ENCODE measurements around the gene ITGB5. TPM values are rescaled to one million over a fixed set of nuclear protein-coding genes. Genes with fewer than 3 reads are reported as not detected.

ITGB5 gene
- total RNA-seq, 2 donors from 2014 or later, result 0.61 to 1.1 TPM

- no peak overlapping the region for H3K4me3 Mint-ChIP-seq
- H3K36me3 Mint-ChIP-seq (ENCODE audit: low read depth), result no peaks in the 10 kb centered on the region
- H3K9me3 Mint-ChIP-seq, result no peaks in the 10 kb centered on the region
- no peaks in the 10 kb centered on the region for H3K4me1 Mint-ChIP-seq
- H3K27ac Mint-ChIP-seq, result no peak overlapping the region
- peaks cover 15% of the 10 kb centered on the region for H3K27me3 Mint-ChIP-seq
- ATAC-seq (replicated peaks), result no peak
These were observed 29.8 kb upstream of the ITGB5 start for GRCh38 chr3:124916837-124917409.

GRCh38 chr3:124915254-124915653 lies 28.1 kb upstream of the ITGB5 start:
- no peaks in the 10 kb centered on the region for H3K4me1 Mint-ChIP-seq
- H3K9me3 Mint-ChIP-seq, result no peaks in the 10 kb centered on the region
- H3K4me3 Mint-ChIP-seq, result no peak overlapping the region
- H3K36me3 Mint-ChIP-seq (ENCODE audit: low read depth), result no peaks in the 10 kb centered on the region
- H3K27ac Mint-ChIP-seq, result no peak overlapping the region
- ATAC-seq (replicated peaks), result no peak
- peaks cover 18% of the 10 kb centered on the region for H3K27me3 Mint-ChIP-seq

- Mint-ChIP-seq H3K36me3 (ENCODE audit: low read depth) (no peaks in the 10 kb centered on the region), H3K4me1 (no peaks in the 10 kb centered on the region), H3K9me3 (no peaks in the 10 kb centered on the region), H3K27me3 (peaks cover 10% of the 10 kb centered on the region), H3K4me3 (no peak overlapping the region), H3K27ac (no peak overlapping the region)
- no peak for ATAC-seq (replicated peaks)
These were observed 20.8 kb upstream of the ITGB5 start for GRCh38 chr3:124907957-124908356.

- Mint-ChIP-seq H3K4me3 (no peak overlapping the region), H3K27me3 (peaks cover 4% of the 10 kb centered on the region), H3K4me1 (no peaks in the 10 kb centered on the region), H3K27ac (no peak overlapping the region), H3K36me3 (ENCODE audit: low read depth) (no peaks in the 10 kb centered on the region), H3K9me3 (no peaks in the 10 kb centered on the region)
- no peak for ATAC-seq (replicated peaks)
These were observed 17.8 kb upstream of the ITGB5 start for GRCh38 chr3:124904835-124905492.

- no peak overlapping the region for H3K27ac Mint-ChIP-seq
- H3K27me3 Mint-ChIP-seq, result peaks cover 4% of the 10 kb centered on the region
- no peaks in the 10 kb centered on the region for H3K4me1 Mint-ChIP-seq
- no peak for ATAC-seq (replicated peaks)
- no peaks in the 10 kb centered on the region for H3K9me3 Mint-ChIP-seq
- no peaks in the 10 kb centered on the region for H3K36me3 Mint-ChIP-seq (ENCODE audit: low read depth)
- no peak overlapping the region for H3K4me3 Mint-ChIP-seq
These were observed 17.0 kb upstream of the ITGB5 start for GRCh38 chr3:124903896-124904834.

GRCh38 chr3:124896824-124897526 lies 9.8 kb upstream of the ITGB5 start:
- Mint-ChIP-seq H3K4me1 (no peaks in the 10 kb centered on the region), H3K27ac (no peak overlapping the region), H3K27me3 (peaks cover 6% of the 10 kb centered on the region), H3K9me3 (no peaks in the 10 kb centered on the region), H3K36me3 (ENCODE audit: low read depth) (no peaks in the 10 kb centered on the region), H3K4me3 (no peak overlapping the region)
- ATAC-seq (replicated peaks), result no peak

- no peaks in the 10 kb centered on the region for H3K4me1 Mint-ChIP-seq
- ATAC-seq (replicated peaks), result no peak
- H3K27me3 Mint-ChIP-seq, result peaks cover 7% of the 10 kb centered on the region
- no peaks in the 10 kb centered on the region for H3K36me3 Mint-ChIP-seq (ENCODE audit: low read depth)
- H3K4me3 Mint-ChIP-seq, result no peak overlapping the region
- H3K9me3 Mint-ChIP-seq, result no peaks in the 10 kb centered on the region
- H3K27ac Mint-ChIP-seq, result no peak overlapping the region
These were observed 8.6 kb upstream of the ITGB5 start for GRCh38 chr3:124895756-124896155.

GRCh38 chr3:124893526-124893925 lies 6.4 kb upstream of the ITGB5 start:
- ATAC-seq (replicated peaks), result no peak

GRCh38 chr3:124890573-124891190 lies 3.5 kb upstream of the ITGB5 start:
- no peaks in the 10 kb centered on the region for H3K36me3 Mint-ChIP-seq (ENCODE audit: low read depth)

More at GRCh38 chr3:124893526-124893925, 6.4 kb upstream of the ITGB5 start:
- Mint-ChIP-seq H3K9me3 (no peaks in the 10 kb centered on the region), H3K27ac (no peak overlapping the region), H3K4me3 (no peak overlapping the region), H3K27me3 (peaks cover 21% of the 10 kb centered on the region), H3K36me3 (ENCODE audit: low read depth) (no peaks in the 10 kb centered on the region), H3K4me1 (no peaks in the 10 kb centered on the region)

GRCh38 chr3:124888482-124889441 lies 1.6 kb upstream of the ITGB5 start:
- H3K36me3 Mint-ChIP-seq (ENCODE audit: low read depth), result no peaks in the 10 kb centered on the region
- no peak overlapping the region for H3K27ac Mint-ChIP-seq
- H3K4me1 Mint-ChIP-seq, result no peaks in the 10 kb centered on the region
- no peaks in the 10 kb centered on the region for H3K9me3 Mint-ChIP-seq
- no peak for ATAC-seq (replicated peaks)
- H3K27me3 Mint-ChIP-seq, result peaks cover 42% of the 10 kb centered on the region
- peak overlapping the region; percentile 54 for H3K4me3 Mint-ChIP-seq

More at GRCh38 chr3:124890573-124891190, 3.5 kb upstream of the ITGB5 start:
- Mint-ChIP-seq H3K4me1 (no peaks in the 10 kb centered on the region), H3K9me3 (no peaks in the 10 kb centered on the region), H3K27me3 (peaks cover 32% of the 10 kb centered on the region), H3K4me3 (no peak overlapping the region), H3K27ac (no peak overlapping the region)
- no peak for ATAC-seq (replicated peaks)

GRCh38 chr3:124887932-124888298 lies 750 bp upstream of the ITGB5 start:
- Mint-ChIP-seq H3K4me1 (no peaks in the 10 kb centered on the region), H3K27ac (no peak overlapping the region), H3K27me3 (peaks cover 45% of the 10 kb centered on the region), H3K9me3 (no peaks in the 10 kb centered on the region), H3K4me3 (peak overlapping the region; percentile 54), H3K36me3 (ENCODE audit: low read depth) (no peaks in the 10 kb centered on the region)
- no peak for ATAC-seq (replicated peaks)

- no peaks in the 10 kb centered on the region for H3K36me3 Mint-ChIP-seq (ENCODE audit: low read depth)
- peaks cover 53% of the 10 kb centered on the region for H3K27me3 Mint-ChIP-seq
- H3K4me3 Mint-ChIP-seq, result peak overlapping the region; percentile 59
- H3K4me1 Mint-ChIP-seq, result no peaks in the 10 kb centered on the region
- no peaks in the 10 kb centered on the region for H3K9me3 Mint-ChIP-seq
- no peak overlapping the region for H3K27ac Mint-ChIP-seq
- peak; percentile 67 for ATAC-seq (replicated peaks)
These were observed 753 bp downstream of the ITGB5 start for GRCh38 chr3:124886168-124887056.

All from activated T-helper 17 cell treated with anti-CD3 and anti-CD28 coated beads, Interleukin-2, amount 50 U/mL, for 72 hours (primary cell).